Measurements from ENCODE around the gene RWDD1. TPM values are rescaled to one million over a fixed set of nuclear protein-coding genes. Genes with fewer than 3 reads are reported as not detected.

The RWDD1 gene
- total RNA-seq, 1 donor from 2014 or later, result 72.6 TPM

Other genes starting within 250 kb of the RWDD1 start
- 11.6 TPM for gene DSE, start 200.6 kb upstream of the RWDD1 start, total RNA-seq
- 2.9 TPM for gene CALHM6, start 110.1 kb upstream of the RWDD1 start, total RNA-seq
- 2.9 TPM for gene CALHM5, start 59.9 kb upstream of the RWDD1 start, total RNA-seq
- not detected for gene TRAPPC3L, start 25.8 kb upstream of the RWDD1 start, total RNA-seq
- not detected for gene CALHM4, start 17.8 kb upstream of the RWDD1 start, total RNA-seq
- not detected for gene RSPH4A, start 45.0 kb downstream of the RWDD1 start, total RNA-seq
- gene ZUP1, start 97.3 kb downstream of the RWDD1 start, total RNA-seq, result 3.8 TPM
- gene KPNA5, start 109.7 kb downstream of the RWDD1 start, total RNA-seq, result 7.3 TPM
- gene FAM162B, start 194.2 kb downstream of the RWDD1 start, total RNA-seq, result 3.8 TPM